Measurements from ENCODE around the gene KIAA1586.

DNA sequence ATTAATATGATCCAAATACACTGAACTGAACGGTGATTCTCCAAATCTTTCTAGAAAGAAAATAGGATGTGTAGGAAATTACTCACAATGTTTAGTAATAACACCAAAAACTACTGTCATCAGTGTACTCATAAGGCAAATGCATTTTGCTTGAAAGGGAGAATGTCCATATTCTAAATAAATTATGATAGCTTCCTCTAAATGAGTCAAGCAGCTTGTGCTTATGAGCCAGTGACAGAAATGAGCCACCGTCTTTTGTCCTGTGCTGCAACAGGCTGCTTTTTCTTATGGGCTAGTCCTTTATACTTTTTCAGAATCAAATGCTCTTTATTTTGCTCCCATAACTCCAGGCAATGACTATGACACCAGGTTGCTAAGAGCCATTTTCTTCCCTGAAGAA is 39.0 kb downstream of the KIAA1586 start:
- TF ChIP-seq, protein P1, sequence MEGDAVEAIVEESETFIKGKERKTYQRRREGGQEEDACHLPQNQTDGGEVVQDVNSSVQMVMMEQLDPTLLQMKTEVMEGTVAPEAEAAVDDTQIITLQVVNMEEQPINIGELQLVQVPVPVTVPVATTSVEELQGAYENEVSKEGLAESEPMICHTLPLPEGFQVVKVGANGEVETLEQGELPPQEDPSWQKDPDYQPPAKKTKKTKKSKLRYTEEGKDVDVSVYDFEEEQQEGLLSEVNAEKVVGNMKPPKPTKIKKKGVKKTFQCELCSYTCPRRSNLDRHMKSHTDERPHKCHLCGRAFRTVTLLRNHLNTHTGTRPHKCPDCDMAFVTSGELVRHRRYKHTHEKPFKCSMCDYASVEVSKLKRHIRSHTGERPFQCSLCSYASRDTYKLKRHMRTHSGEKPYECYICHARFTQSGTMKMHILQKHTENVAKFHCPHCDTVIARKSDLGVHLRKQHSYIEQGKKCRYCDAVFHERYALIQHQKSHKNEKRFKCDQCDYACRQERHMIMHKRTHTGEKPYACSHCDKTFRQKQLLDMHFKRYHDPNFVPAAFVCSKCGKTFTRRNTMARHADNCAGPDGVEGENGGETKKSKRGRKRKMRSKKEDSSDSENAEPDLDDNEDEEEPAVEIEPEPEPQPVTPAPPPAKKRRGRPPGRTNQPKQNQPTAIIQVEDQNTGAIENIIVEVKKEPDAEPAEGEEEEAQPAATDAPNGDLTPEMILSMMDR (IDR thresholded peaks at IDR 0.05), result no peak
- TF ChIP-seq SIN3A (IDR thresholded peaks at IDR 0.05; ENCODE audit: borderline replicate concordance, insufficient read depth, low read depth, low read length) (no peak), POLR2AphosphoS5 (IDR thresholded peaks at IDR 0.05; ENCODE audit: low read depth, low read length) (no peak)
- TF ChIP-seq, protein P2, sequence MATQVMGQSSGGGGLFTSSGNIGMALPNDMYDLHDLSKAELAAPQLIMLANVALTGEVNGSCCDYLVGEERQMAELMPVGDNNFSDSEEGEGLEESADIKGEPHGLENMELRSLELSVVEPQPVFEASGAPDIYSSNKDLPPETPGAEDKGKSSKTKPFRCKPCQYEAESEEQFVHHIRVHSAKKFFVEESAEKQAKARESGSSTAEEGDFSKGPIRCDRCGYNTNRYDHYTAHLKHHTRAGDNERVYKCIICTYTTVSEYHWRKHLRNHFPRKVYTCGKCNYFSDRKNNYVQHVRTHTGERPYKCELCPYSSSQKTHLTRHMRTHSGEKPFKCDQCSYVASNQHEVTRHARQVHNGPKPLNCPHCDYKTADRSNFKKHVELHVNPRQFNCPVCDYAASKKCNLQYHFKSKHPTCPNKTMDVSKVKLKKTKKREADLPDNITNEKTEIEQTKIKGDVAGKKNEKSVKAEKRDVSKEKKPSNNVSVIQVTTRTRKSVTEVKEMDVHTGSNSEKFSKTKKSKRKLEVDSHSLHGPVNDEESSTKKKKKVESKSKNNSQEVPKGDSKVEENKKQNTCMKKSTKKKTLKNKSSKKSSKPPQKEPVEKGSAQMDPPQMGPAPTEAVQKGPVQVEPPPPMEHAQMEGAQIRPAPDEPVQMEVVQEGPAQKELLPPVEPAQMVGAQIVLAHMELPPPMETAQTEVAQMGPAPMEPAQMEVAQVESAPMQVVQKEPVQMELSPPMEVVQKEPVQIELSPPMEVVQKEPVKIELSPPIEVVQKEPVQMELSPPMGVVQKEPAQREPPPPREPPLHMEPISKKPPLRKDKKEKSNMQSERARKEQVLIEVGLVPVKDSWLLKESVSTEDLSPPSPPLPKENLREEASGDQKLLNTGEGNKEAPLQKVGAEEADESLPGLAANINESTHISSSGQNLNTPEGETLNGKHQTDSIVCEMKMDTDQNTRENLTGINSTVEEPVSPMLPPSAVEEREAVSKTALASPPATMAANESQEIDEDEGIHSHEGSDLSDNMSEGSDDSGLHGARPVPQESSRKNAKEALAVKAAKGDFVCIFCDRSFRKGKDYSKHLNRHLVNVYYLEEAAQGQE (IDR thresholded peaks at IDR 0.05; ENCODE audit: insufficient read depth in 1 of 2, low read depth in 2 of 2, low read length in 1 of 2), result no peak

All from Panc1 (cell line).